ENCODE results near the gene DGCR2.

DNA sequence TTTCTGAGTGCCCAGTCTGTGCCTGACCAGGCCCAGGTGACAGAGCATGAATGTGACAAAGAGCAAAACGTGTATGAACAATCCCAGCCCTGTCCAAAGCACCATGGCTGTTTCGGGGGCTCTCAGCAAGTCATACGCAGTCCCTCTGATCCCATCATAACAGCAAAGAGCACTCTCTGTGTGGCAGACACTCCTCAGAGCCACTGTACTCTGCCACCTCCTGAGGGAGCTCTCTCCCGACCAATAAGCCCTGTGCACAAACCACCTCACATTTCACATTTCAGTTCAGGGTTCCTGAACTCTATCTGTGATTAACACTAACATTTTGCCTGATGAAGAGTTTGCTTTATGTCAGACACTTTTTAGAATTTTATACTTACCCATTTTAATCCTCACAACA is 6.6 kb downstream of the DGCR2 start:
- TF ChIP-seq CTCF (IDR thresholded peaks at IDR 0.05) (no peak), POLR2A (IDR thresholded peaks at IDR 0.05) (no peak), POLR2AphosphoS5 (IDR thresholded peaks at IDR 0.05) (no peak)
